Liver (tissue), 9 donors: Measurements from ENCODE around the gene PTGR1. TPM values are rescaled to one million over a fixed set of nuclear protein-coding genes. Genes with fewer than 3 reads are reported as not detected.
A peak's percentile ranks its signal among the peaks of the same experiment; 100 is the strongest.

Experiments used
- DNase-seq: peaks from one replicate; pipeline ENCODE4 v3.0.0-alpha.2; 2017; ENCODE audit warnings: low spot score
- H3K27ac ChIP-seq, 2 donors: one replicate each; pipeline ENCODE4 v1.7.0; 2013; ENCODE audit warnings: inconsistent platforms in 2 of 2, low read length in 2 of 2, control low read depth in 1 of 2, low read depth in 1 of 2, mild to moderate bottlenecking in 1 of 2
- H3K27me3 ChIP-seq, 4 donors: one replicate each; pipeline versions ENCODE4 v1.6.1 to v1.7.0; 2013; ENCODE audit warnings: low read length in 3 of 4, inconsistent platforms in 1 of 4, mild to moderate bottlenecking in 1 of 4, moderate library complexity in 1 of 4; ENCODE audit not compliant: control insufficient read depth in 4 of 4, insufficient read depth in 4 of 4
- H3K36me3 ChIP-seq, 4 donors: one replicate each; pipeline versions ENCODE4 v1.6.1 to v1.7.0; 2013; ENCODE audit warnings: low read length in 3 of 4, mild to moderate bottlenecking in 3 of 4, low read depth in 1 of 4, moderate library complexity in 1 of 4; ENCODE audit not compliant: control insufficient read depth in 4 of 4, insufficient read depth in 3 of 4
- H3K4me1 ChIP-seq, 4 donors: one replicate each; pipeline versions ENCODE4 v1.6.1 to v1.7.0; 2013; ENCODE audit warnings: low read length in 3 of 4, mild to moderate bottlenecking in 3 of 4, moderate library complexity in 1 of 4; ENCODE audit not compliant: control insufficient read depth in 4 of 4, insufficient read depth in 4 of 4
- H3K4me3 ChIP-seq, 3 donors: one replicate each; pipeline versions ENCODE4 v1.6.1 to v1.7.0; 2013; ENCODE audit warnings: low read length in 3 of 3, control low read depth in 1 of 3, low read depth in 1 of 3, mild to moderate bottlenecking in 1 of 3
- H3K9ac ChIP-seq, 2 donors: one replicate each; pipeline ENCODE4 v1.7.0; 2013; ENCODE audit warnings: low read length in 2 of 2, mild to moderate bottlenecking in 2 of 2, moderate library complexity in 2 of 2, control low read depth in 1 of 2, low read depth in 1 of 2
- H3K9me3 ChIP-seq, 4 donors: one replicate each; pipeline versions ENCODE4 v1.6.1 to v1.7.0; 2013; ENCODE audit warnings: low read length in 3 of 4; ENCODE audit not compliant: control insufficient read depth in 4 of 4
- ATF3 ChIP-seq: IDR thresholded peaks from 2 replicates; pipeline ENCODE4 v1.6.1; 2016; ENCODE audit warnings: antibody characterized with exemption
- CTCF ChIP-seq: fragments of 150-350 bp; IDR thresholded peaks from 2 replicates; pipeline ENCODE4 v1.5.1; 2017; ENCODE audit warnings: improper control_type of control experiment, low read depth, low read length; ENCODE audit not compliant: missing input control
- EGR1 ChIP-seq, 2 donors: IDR thresholded peaks; 2 replicates each; pipeline ENCODE4 v1.6.1; 2016 to 2018; ENCODE audit warnings: antibody characterized with exemption in 2 of 2, low read depth in 2 of 2
- FOXA1 ChIP-seq: IDR thresholded peaks from 2 replicates; pipeline ENCODE4 v1.6.1; 2016; ENCODE audit warnings: antibody characterized with exemption
- FOXA2 ChIP-seq: IDR thresholded peaks from 2 replicates; pipeline ENCODE4 v1.6.1; 2016; ENCODE audit warnings: antibody characterized with exemption
- GABPA ChIP-seq, 2 donors: IDR thresholded peaks in 1 of 2; conservative IDR thresholded peaks in 1 of 2; 2 replicates each; pipeline ENCODE4 v1.6.1; 2016; ENCODE audit warnings: antibody characterized with exemption in 2 of 2, mild to moderate bottlenecking in 1 of 2, moderate library complexity in 1 of 2
- HNF4A ChIP-seq, 2 donors: conservative IDR thresholded peaks; 2 replicates each; pipeline ENCODE4 v1.6.1; 2016; ENCODE audit warnings: antibody characterized with exemption in 2 of 2, mild to moderate bottlenecking in 2 of 2
- HNF4G ChIP-seq: IDR thresholded peaks from 2 replicates; pipeline ENCODE4 v1.6.1; 2016; ENCODE audit warnings: antibody characterized with exemption
- JUND ChIP-seq, 2 donors: IDR thresholded peaks; 2 replicates each; pipeline ENCODE4 v1.6.1; 2016; ENCODE audit warnings: antibody characterized with exemption in 2 of 2
- MAX ChIP-seq: IDR thresholded peaks from 2 replicates; pipeline ENCODE4 v1.6.1; 2016; ENCODE audit warnings: antibody characterized with exemption
- NR2F2 ChIP-seq: IDR thresholded peaks from 2 replicates; pipeline ENCODE4 v1.6.1; 2016; ENCODE audit warnings: antibody characterized with exemption
- RAD21 ChIP-seq, 2 donors: IDR thresholded peaks; 2 replicates each; pipeline ENCODE4 v1.6.1; 2016; ENCODE audit warnings: antibody characterized with exemption in 2 of 2, mild to moderate bottlenecking in 2 of 2
- REST ChIP-seq: IDR thresholded peaks from 2 replicates; pipeline ENCODE4 v1.6.1; 2016; ENCODE audit warnings: antibody characterized with exemption, mild to moderate bottlenecking
- RXRA ChIP-seq, 2 donors: IDR thresholded peaks; 2 replicates each; pipeline ENCODE4 v1.6.1; 2017 to 2018; ENCODE audit warnings: antibody characterized with exemption in 2 of 2, mild to moderate bottlenecking in 1 of 2
- SP1 ChIP-seq: IDR thresholded peaks from 2 replicates; pipeline ENCODE4 v1.6.1; 2018; ENCODE audit warnings: antibody characterized with exemption, mild to moderate bottlenecking
- TAF1 ChIP-seq: conservative IDR thresholded peaks from 2 replicates; pipeline ENCODE4 v1.6.1; 2016; ENCODE audit warnings: antibody characterized with exemption, mild to moderate bottlenecking
- YY1 ChIP-seq: IDR thresholded peaks from 2 replicates; pipeline ENCODE4 v1.6.1; 2016; ENCODE audit warnings: antibody characterized with exemption, mild to moderate bottlenecking
- ZBTB33 ChIP-seq: IDR thresholded peaks from 2 replicates; pipeline ENCODE4 v1.6.1; 2016; ENCODE audit warnings: antibody characterized with exemption
- WGBS: extraction: QIAGEN DNeasy Blood & Tissue Kit; methylation state at CpG from one replicate; pipeline ENCODE4 v1.1.7; 2013; 5-methylcytosine and 5-hydroxymethylcytosine counted together
- polyA plus RNA-seq, 2 donors: library from polyadenylated mRNA; stranded (reverse) in 1 of 2; unstranded in 1 of 2; fragments of 200-250 nt in 1 of 2; fragments of >200 nt in 1 of 2; fragmentation: Nextera tagmentation in 1 of 2; extraction: Ambion mirVana in 1 of 2; gene quantifications; one replicate each; pipeline versions ENCODE4 v1.2.1 to v1.2.3, GENCODE V29; 2013 to 2015
- total RNA-seq, 2 donors: library from RNA; depleted of rRNA; stranded (reverse); fragments of >200 nt; gene quantifications; one replicate each; pipeline ENCODE4 v1.2.3, GENCODE V29; 2014
- donor health status: healthy.
- donor health status: healthy.
- donor health status: healthy.
- donor health status: healthy.
- donor health status: healthy.

Gene PTGR1
- total and polyA plus RNA-seq, 4 donors, result 53.1 to 784 (median 471) TPM

- TF ChIP-seq MAX (no peak), RXRA (IDR thresholded peaks at IDR 0.05) (peak; percentile 16 to 72), HNF4G (no peak), JUND (IDR thresholded peaks at IDR 0.05) (peak; percentile 28 to 92), RAD21 (IDR thresholded peaks at IDR 0.05) (no peak), YY1 (no peak), EGR1 (IDR thresholded peaks at IDR 0.05; ENCODE audit: low read depth in 2 of 2) (no peak), FOXA1 (no peak), REST (peak; percentile 22), GABPA (IDR thresholded peaks at IDR 0.05 in 1 of 2, conservative IDR thresholded peaks at IDR 0.05 in 1 of 2) (no peak), FOXA2 (no peak), SP1 (no peak), HNF4A (conservative IDR thresholded peaks at IDR 0.05) (peak in 1 of 2 donors; percentile 65), CTCF (no peak), TAF1 (no peak), NR2F2 (no peak), ZBTB33 (peak; percentile 33), ATF3 (peak; percentile 35)
- no peaks in the 10 kb centered on the region for H3K9me3 ChIP-seq
- 47% methylated on average over 10 of the region's 10 CpGs for WGBS
- peaks cover 11 to 62% (median 48%) of the 10 kb centered on the region in 4 donors for H3K4me1 ChIP-seq
- peak overlapping the region in 2 of 3 donors; percentile 3 to 18 for H3K4me3 ChIP-seq
- peaks cover 0 to 9% (median 4%) of the 10 kb centered on the region in 4 donors for H3K36me3 ChIP-seq
- no peak for DNase-seq
- H3K27me3 ChIP-seq, result no peaks in the 10 kb centered on the region
- peak overlapping the region in 1 of 2 donors; percentile 55 for H3K9ac ChIP-seq
- peak overlapping the region; percentile 6 to 55 for H3K27ac ChIP-seq
These were observed 2.0 kb upstream of the PTGR1 start for GRCh38 chr9:111601237-111602018.
